CD1c-positive myeloid dendritic cell (primary cell): ENCODE results near the gene CLTCL1.

Experiments
- DNase-seq: peaks from one replicate; pipeline ENCODE4 v3.0.0-alpha.2; 2016; ENCODE audit errors: extremely low spot score

The CLTCL1 gene

GRCh38 chr22:19195796-19196731, 95.5 kb downstream of the CLTCL1 start:
- DNase-seq = no peak

- no peak for DNase-seq
Measured at GRCh38 chr22:19194766-19195536, 96.6 kb downstream of the CLTCL1 start.

- no peak for DNase-seq
Measured at GRCh38 chr22:19193879-19194278, 97.6 kb downstream of the CLTCL1 start.

- DNase-seq = no peak
Measured at GRCh38 chr22:19187716-19188563, 103.6 kb downstream of the CLTCL1 start.

GRCh38 chr22:19184276-19184997, 107.1 kb downstream of the CLTCL1 start:
- DNase-seq = no peak

- DNase-seq = no peak
Measured at GRCh38 chr22:19183216-19183615, 108.3 kb downstream of the CLTCL1 start.

- DNase-seq = no peak
Measured at GRCh38 chr22:19182472-19183157, 108.9 kb downstream of the CLTCL1 start.

- DNase-seq = no peak
Measured at GRCh38 chr22:19181786-19182471, 109.6 kb downstream of the CLTCL1 start.

GRCh38 chr22:19180740-19181410, 110.6 kb downstream of the CLTCL1 start:
- DNase-seq = no peak

- DNase-seq = no peak
Measured at GRCh38 chr22:19180234-19180633, 111.3 kb downstream of the CLTCL1 start.

GRCh38 chr22:19179497-19180048, 111.9 kb downstream of the CLTCL1 start:
- peak; percentile 78 for DNase-seq

- peak; percentile 93 for DNase-seq
Measured at GRCh38 chr22:19178657-19179496, 112.6 kb downstream of the CLTCL1 start, which contains the start of gene SLC25A1. SLC25A1 (minus strand) TSS chr22:19178736; CDS start chr22:19178673, 63 bp downstream.

GRCh38 chr22:19178065-19178656, 113.4 kb downstream of the CLTCL1 start:
- peak; percentile 56 for DNase-seq

- no peak for DNase-seq
Measured at GRCh38 chr22:19177164-19178064, 114.1 kb downstream of the CLTCL1 start.

- no peak for DNase-seq
Measured at GRCh38 chr22:19176732-19177131, 114.8 kb downstream of the CLTCL1 start.

- DNase-seq = no peak
Measured at GRCh38 chr22:19176175-19176643, 115.3 kb downstream of the CLTCL1 start.
